ENCODE results near the gene MRPL54. TPM values are rescaled to one million over a fixed set of nuclear protein-coding genes. Genes with fewer than 3 reads are reported as not detected.

MRPL54 gene
- total RNA-seq, 1 donor from 2014 or later, result 120 TPM

DNA sequence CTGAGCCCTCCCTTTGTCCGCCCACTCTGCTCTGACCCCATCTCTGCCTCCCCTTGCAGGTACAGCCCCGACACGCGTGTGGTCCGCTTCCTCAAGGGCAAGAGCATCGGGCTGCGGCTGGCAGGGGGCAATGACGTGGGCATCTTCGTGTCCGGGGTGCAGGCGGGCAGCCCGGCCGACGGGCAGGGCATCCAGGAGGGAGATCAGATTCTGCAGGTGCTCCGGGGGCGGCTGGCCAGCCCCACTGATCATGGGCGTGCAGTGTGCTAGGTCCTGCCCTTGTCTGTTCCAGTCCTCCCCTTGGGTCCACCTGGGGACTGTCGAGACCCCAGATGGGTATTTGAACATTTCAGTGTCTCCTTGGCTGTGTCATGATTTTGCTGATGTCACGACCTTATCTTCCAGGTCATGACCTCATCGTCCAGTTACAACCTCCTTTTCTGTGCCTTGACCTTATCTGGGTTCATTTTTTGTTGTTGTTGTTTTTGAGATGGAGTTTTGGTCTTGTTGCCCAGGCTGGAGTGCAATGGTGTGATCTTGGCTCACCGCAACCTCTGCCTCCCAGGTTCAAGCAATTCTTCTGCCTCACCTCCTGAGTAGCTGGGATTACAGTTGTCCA, 26.3 kb upstream of the MRPL54 start:
- Histone ChIP-seq H3K36me3 (ENCODE audit: control insufficient read depth, insufficient read depth, low read length) (no peaks in the 10 kb centered on the region), H3K4me3 (ENCODE audit: low read depth, low read length) (no peak overlapping the region), H3K27me3 (ENCODE audit: control insufficient read depth, insufficient read depth, low read length) (no peaks in the 10 kb centered on the region)
- TF ChIP-seq, protein P1, sequence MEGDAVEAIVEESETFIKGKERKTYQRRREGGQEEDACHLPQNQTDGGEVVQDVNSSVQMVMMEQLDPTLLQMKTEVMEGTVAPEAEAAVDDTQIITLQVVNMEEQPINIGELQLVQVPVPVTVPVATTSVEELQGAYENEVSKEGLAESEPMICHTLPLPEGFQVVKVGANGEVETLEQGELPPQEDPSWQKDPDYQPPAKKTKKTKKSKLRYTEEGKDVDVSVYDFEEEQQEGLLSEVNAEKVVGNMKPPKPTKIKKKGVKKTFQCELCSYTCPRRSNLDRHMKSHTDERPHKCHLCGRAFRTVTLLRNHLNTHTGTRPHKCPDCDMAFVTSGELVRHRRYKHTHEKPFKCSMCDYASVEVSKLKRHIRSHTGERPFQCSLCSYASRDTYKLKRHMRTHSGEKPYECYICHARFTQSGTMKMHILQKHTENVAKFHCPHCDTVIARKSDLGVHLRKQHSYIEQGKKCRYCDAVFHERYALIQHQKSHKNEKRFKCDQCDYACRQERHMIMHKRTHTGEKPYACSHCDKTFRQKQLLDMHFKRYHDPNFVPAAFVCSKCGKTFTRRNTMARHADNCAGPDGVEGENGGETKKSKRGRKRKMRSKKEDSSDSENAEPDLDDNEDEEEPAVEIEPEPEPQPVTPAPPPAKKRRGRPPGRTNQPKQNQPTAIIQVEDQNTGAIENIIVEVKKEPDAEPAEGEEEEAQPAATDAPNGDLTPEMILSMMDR (IDR thresholded peaks at IDR 0.05; ENCODE audit: insufficient read depth, low read length, poor library complexity, severe bottlenecking), result no peak
- no peak for DNase-seq (ENCODE audit: low read depth)

DNA sequence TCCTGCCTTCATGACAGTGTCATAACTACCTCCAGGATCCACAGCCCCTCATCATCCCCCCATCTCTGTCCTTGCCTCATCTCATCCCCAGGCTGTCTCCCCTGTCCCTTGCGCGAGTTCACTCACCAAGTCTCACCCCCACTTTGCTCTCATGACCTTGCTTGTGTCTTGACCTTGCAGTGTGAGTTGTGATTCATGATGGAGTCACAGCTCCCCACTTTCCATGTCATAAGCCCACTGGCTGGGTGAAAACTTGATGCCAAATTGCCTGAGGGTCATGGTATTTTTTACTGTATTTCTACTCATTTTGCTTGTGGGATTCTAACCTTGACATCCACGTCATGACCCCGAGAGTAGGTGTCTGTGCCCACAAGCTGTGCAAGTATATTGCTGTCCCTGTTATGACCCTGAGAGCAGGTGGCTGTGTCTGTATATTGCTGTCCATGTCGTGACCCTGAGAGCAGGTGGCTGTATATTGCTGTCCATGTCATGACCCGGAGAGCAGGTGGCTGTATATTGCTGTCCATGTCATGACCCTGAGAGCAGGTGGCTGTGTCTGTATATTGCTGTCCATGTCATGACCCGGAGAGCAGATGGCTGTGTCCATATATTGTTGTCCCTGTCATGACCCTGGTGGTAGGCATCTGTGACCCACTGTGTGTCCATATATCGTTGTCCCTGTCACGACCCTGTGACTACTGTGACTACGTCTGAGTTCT, 24.8 kb upstream of the MRPL54 start:
- H3K36me3 ChIP-seq (ENCODE audit: control insufficient read depth, insufficient read depth, low read length), result no peaks in the 10 kb centered on the region
- no peak overlapping the region for H3K4me3 ChIP-seq (ENCODE audit: low read depth, low read length)
- DNase-seq (ENCODE audit: low read depth), result no peak
- no peaks in the 10 kb centered on the region for H3K27me3 ChIP-seq (ENCODE audit: control insufficient read depth, insufficient read depth, low read length)
- TF ChIP-seq, protein P1 (IDR thresholded peaks at IDR 0.05; ENCODE audit: insufficient read depth, low read length, poor library complexity, severe bottlenecking), result no peak

DNA sequence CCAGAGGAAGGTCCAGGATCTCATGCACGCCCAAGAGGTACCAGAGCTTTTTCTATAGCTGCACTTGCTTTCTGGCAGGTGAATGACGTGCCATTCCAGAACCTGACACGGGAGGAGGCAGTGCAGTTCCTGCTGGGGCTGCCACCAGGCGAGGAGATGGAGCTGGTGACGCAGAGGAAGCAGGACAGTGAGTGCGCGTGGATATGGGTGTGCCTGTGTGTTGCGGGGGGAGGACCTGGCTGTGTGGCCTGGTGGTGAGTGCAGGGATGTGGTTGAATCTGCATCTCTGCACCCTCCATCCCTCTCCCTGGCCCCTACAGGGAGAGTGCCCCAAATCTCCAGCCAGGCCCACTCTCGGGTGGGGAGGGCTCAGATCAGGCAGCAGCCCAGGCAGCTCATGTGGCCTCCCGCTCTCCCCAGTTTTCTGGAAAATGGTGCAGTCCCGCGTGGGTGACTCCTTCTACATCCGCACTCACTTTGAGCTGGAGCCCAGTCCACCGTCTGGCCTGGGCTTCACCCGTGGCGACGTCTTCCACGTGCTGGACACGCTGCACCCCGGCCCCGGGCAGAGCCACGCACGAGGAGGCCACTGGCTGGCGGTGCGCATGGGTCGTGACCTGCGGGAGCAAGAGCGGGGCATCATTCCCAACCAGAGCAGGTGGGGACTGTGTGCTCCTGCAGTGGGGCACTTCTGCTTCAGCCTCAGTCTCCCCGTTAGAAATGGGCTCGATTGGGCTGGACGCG, 23.8 kb upstream of the MRPL54 start:
- TF ChIP-seq, protein P1 (IDR thresholded peaks at IDR 0.05; ENCODE audit: insufficient read depth, low read length, poor library complexity, severe bottlenecking), result no peak
- Histone ChIP-seq H3K36me3 (ENCODE audit: control insufficient read depth, insufficient read depth, low read length) (no peaks in the 10 kb centered on the region), H3K4me3 (ENCODE audit: low read depth, low read length) (no peak overlapping the region), H3K27me3 (ENCODE audit: control insufficient read depth, insufficient read depth, low read length) (no peaks in the 10 kb centered on the region)
- DNase-seq (ENCODE audit: low read depth), result no peak

DNA sequence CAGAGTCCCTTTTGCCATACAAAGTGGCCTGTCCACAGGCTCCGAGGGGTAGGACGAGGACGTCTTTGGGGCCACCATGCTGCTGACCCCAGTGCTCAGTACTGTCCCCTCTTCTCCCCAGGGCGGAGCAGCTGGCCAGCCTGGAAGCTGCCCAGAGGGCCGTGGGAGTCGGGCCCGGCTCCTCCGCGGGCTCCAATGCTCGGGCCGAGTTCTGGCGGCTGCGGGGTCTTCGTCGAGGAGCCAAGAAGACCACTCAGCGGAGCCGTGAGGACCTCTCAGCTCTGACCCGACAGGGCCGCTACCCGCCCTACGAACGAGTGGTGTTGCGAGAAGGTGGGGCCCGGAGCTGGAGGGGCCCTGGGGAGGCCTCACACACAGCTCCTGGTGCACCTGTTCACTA, 22.1 kb upstream of the MRPL54 start:
- no peak for DNase-seq (ENCODE audit: low read depth)
- TF ChIP-seq, protein P1 (IDR thresholded peaks at IDR 0.05; ENCODE audit: insufficient read depth, low read length, poor library complexity, severe bottlenecking), result no peak
- no peak overlapping the region for H3K4me3 ChIP-seq (ENCODE audit: low read depth, low read length)
- no peaks in the 10 kb centered on the region for H3K27me3 ChIP-seq (ENCODE audit: control insufficient read depth, insufficient read depth, low read length)
- H3K36me3 ChIP-seq (ENCODE audit: control insufficient read depth, insufficient read depth, low read length), result no peaks in the 10 kb centered on the region

DNA sequence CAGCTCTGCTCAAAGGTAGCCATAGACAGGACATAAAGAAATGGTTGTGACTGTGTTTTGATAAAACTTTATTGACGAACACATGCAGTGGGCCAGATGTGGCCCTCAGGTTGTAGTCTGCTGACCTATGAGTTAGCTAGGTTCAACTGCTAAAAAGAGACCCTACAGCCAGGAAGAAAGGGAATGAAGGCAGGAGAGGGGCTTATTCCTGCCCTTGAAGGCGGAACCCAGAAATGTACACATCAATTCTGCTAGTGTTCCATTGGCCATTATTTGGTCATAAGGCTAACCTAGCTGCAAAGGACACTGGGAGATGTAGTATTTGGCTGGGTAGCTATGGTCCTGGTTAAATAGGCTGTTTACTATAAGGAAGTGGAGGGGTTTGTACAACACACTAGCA, 19.0 kb upstream of the MRPL54 start:
- Histone ChIP-seq H3K36me3 (ENCODE audit: control insufficient read depth, insufficient read depth, low read length) (no peaks in the 10 kb centered on the region), H3K4me3 (ENCODE audit: low read depth, low read length) (no peak overlapping the region), H3K27me3 (ENCODE audit: control insufficient read depth, insufficient read depth, low read length) (peaks cover 9% of the 10 kb centered on the region)
- DNase-seq (ENCODE audit: low read depth), result no peak
- TF ChIP-seq, protein P1 (IDR thresholded peaks at IDR 0.05; ENCODE audit: insufficient read depth, low read length, poor library complexity, severe bottlenecking), result no peak
